ENCODE data around the gene GSG1L2. TPM values are rescaled to one million over a fixed set of nuclear protein-coding genes. Genes with fewer than 3 reads are reported as not detected.

Gene GSG1L2
- total RNA-seq, 1 experiment from 2014 or later = not detected

- ChIA-PET CTCF (interaction anchor here (0.8 kb wide), 1 partner anchor 14 kb away, joined by 7 read pairs; no protein-coding TSS in a partner anchor), POLR2A (no interaction called here)
- ATAC-seq (no peak), DNase-seq (ENCODE audit: low read depth, low spot score) (no peak)
- no peaks in the 10 kb centered on the region; the same call in 1 of the 2 replicates for H3K4me1 ChIP-seq (ENCODE audit: control insufficient read depth, insufficient read depth, low read length)
- H3K9me3 ChIP-seq (ENCODE audit: control insufficient read depth, insufficient read depth, low read depth, low read length) = no peaks in the 10 kb centered on the region
- in situ Hi-C loops (cut with HindIII; ENCODE audit: low pct_unique_long_range_greater_than_20kb, low sequenced_read_pairs) (no loop called here), intact Hi-C loops (cut with micrococcal nuclease; ENCODE audit: unreplicated experiment) (no loop called here)
- no peak overlapping the region for H3K27ac ChIP-seq (ENCODE audit: low read length)
- BruUV-seq (replicated peaks) = no TSS peak
- no peaks in the 10 kb centered on the region for H3K27me3 ChIP-seq (ENCODE audit: control insufficient read depth, insufficient read depth, low read length)
- no peak overlapping the region for H3K4me3 ChIP-seq (ENCODE audit: low read depth in 2 of 2, low read length in 2 of 2)
- TF ChIP-seq SIN3A (IDR thresholded peaks at IDR 0.05; ENCODE audit: borderline replicate concordance, insufficient read depth, low read depth, low read length) (no peak), CTCF (IDR thresholded peaks at IDR 0.05) (no peak), REST (IDR thresholded peaks at IDR 0.05; ENCODE audit: insufficient read depth in 1 of 2, low read depth in 2 of 2, low read length in 1 of 2) (no peak), TCF7L2 (IDR thresholded peaks at IDR 0.05; ENCODE audit: low read depth, low read length) (no peak), POLR2AphosphoS5 (IDR thresholded peaks at IDR 0.05; ENCODE audit: low read depth, low read length) (no peak)
- no peaks in the 10 kb centered on the region for H3K36me3 ChIP-seq (ENCODE audit: control insufficient read depth, insufficient read depth, low read length)
Measured at GRCh38 chr17:9845306-9845705, 23.4 kb upstream of the GSG1L2 start.

- ATAC-seq = no peak
- no peak for DNase-seq (ENCODE audit: low read depth, low spot score)
- intact Hi-C loops (cut with micrococcal nuclease; ENCODE audit: unreplicated experiment) = no loop called here
- Histone ChIP-seq H3K36me3 (ENCODE audit: control insufficient read depth, insufficient read depth, low read length) (no peaks in the 10 kb centered on the region), H3K27ac (ENCODE audit: low read length) (no peak overlapping the region), H3K4me1 (ENCODE audit: control insufficient read depth, insufficient read depth, low read length) (no peaks in the 10 kb centered on the region; the same call in 1 of the 2 replicates), H3K27me3 (ENCODE audit: control insufficient read depth, insufficient read depth, low read length) (no peaks in the 10 kb centered on the region), H3K9me3 (ENCODE audit: control insufficient read depth, insufficient read depth, low read depth, low read length) (no peaks in the 10 kb centered on the region), H3K4me3 (ENCODE audit: low read depth in 2 of 2, low read length in 2 of 2) (no peak overlapping the region)
- POLR2A ChIA-PET = no interaction called here
- CTCF ChIA-PET = no interaction called here
- in situ Hi-C loops (cut with HindIII; ENCODE audit: low pct_unique_long_range_greater_than_20kb, low sequenced_read_pairs) = no loop called here
- no TSS peak for BruUV-seq (replicated peaks)
- no peak for TF ChIP-seq SIN3A (IDR thresholded peaks at IDR 0.05; ENCODE audit: borderline replicate concordance, insufficient read depth, low read depth, low read length)
- no peak for TF ChIP-seq POLR2AphosphoS5 (IDR thresholded peaks at IDR 0.05; ENCODE audit: low read depth, low read length)
- TF ChIP-seq TCF7L2 (IDR thresholded peaks at IDR 0.05; ENCODE audit: low read depth, low read length) = no peak
- TF ChIP-seq CTCF (IDR thresholded peaks at IDR 0.05) = no peak
- no peak for TF ChIP-seq REST (IDR thresholded peaks at IDR 0.05; ENCODE audit: insufficient read depth in 1 of 2, low read depth in 2 of 2, low read length in 1 of 2)
Measured at GRCh38 chr17:9844153-9844552, 22.3 kb upstream of the GSG1L2 start.

All from Panc1 (cell line).